Epithelial cell of prostate (primary cell): ENCODE results near the gene MYO19.
"Not testable (repeated sequence)": the region's sequence is repeated elsewhere in the genome, so short reads cannot be mapped to it uniquely, and the experiment has no call there.

Experiments
- DNase-seq: peaks from one replicate; pipeline ENCODE4 v3.0.0-alpha.2; 2011; ENCODE audit warnings: low read depth, low spot score
- H3K27ac ChIP-seq: fragments of 450-650 bp; 2 replicates; pipeline ENCODE4 v1.5.1; 2017; ENCODE audit warnings: mild to moderate bottlenecking

Gene MYO19

DNA sequence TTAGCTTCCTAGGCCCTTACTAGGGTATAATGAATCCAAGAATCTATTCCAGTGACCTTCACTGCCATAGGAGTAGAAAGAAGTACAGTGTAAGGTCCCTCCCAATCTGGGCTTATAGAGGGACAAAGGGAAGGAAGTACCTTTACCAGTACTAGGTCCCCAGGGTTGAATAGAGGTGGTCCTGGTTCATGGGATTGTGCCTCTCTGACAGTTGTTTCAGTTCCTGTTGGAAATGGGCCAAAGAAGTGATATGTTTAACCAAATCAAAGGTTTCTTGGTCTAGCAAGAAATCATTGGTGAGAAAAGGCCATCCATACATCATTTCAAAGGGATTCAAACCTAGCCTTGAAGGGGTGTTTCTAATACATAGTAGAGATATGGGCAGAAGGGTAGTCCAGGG, 64.2 kb downstream of the MYO19 start:
- no peak for DNase-seq
- no peak overlapping the region for H3K27ac ChIP-seq

GRCh38 chr17:36469733-36470132, 64.9 kb downstream of the MYO19 start:
- no peak for DNase-seq

GRCh38 chr17:36468903-36469635, 65.6 kb downstream of the MYO19 start:
- H3K27ac ChIP-seq = no peak overlapping the region
- no peak for DNase-seq

More at GRCh38 chr17:36469733-36470132, 64.9 kb downstream of the MYO19 start:
- no peak overlapping the region for H3K27ac ChIP-seq

DNA sequence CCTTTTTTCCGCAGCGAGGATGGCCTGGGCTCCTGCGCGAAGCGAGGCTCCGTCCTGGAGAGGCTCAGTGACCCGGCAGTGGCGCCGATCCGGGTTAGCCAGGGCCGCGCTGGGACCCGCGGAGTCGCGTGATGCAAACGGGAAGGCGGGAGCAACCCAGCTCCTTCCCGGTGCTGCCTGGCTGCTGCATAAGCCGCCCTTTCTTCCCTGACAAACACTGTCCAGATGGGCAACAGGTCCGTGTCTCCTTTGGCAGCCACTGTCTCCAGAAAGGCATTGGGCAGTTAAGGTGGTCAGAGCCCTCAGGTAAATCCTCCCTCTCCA, 69.9 kb downstream of the MYO19 start:
- DNase-seq = no peak
- H3K27ac ChIP-seq = no peak overlapping the region

DNA sequence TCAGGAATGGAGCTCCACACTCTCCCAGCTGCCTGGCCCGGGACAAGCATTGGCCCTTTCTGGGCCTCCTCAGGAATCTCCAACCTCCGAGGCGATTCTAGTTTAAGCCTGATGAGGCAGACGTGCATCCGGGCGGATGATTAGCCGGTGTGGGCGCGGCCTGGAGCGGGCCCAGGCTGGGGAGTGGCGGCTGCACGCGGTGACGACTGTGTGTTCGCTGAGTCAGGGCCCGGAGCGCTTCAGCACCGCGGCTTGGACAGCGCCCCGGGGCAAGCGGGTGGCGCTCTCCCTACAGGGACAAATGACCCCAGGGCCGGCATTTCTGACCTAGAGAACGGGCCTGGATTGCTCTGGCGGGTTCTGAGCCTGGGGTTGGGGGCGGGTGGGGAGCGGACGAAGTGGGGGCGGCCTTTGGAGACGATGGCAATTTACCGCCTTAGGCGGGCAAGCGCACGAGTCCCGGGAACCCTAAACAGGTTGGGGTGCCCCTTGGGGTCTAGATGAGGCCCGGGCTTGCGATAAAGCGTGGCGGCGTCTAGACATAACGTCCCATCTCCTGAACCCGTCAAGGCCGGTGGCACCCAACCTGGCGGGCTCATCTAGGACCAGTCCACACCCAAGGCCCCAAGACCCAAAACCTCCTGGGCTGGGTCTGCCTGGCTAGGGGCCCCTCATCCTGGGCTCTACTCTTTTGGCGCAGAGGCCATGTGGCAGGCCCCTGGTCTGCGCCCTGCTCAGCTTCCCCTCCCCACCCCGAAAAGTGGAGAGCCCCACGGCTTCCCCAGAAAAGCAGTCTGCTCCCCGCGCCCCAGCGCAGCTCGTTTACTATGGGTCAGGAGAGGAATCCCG, 70.5 kb downstream of the MYO19 start:
- peak; percentile 55 for DNase-seq
- H3K27ac ChIP-seq = no peak overlapping the region

GRCh38 chr17:36461330-36462110, 73.1 kb downstream of the MYO19 start:
- no peak for DNase-seq
- no peak overlapping the region for H3K27ac ChIP-seq

- DNase-seq = no peak
- H3K27ac ChIP-seq = no peak overlapping the region
These were observed 74.3 kb downstream of the MYO19 start for GRCh38 chr17:36460265-36460937.

DNA sequence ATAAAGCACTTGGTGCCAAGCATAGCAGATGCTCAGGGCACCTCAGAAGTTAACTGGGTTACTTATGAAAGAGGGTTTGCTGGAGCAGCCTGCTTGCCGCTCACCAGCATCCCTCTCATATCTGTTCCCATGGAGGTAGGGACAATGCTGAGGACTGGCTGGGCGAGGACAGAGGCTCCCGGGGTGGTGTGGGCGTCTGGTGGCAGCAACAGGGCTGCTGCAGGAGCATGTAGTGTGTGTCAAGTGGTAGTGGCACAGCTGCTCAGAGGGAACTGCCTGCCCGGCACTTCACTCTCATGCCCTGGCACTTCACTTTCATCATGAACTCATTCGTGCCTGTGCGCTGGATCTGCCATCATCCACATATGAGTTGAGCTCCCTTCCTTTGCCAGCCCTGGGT, 75.1 kb downstream of the MYO19 start:
- no peak overlapping the region for H3K27ac ChIP-seq
- DNase-seq = no peak

DNA sequence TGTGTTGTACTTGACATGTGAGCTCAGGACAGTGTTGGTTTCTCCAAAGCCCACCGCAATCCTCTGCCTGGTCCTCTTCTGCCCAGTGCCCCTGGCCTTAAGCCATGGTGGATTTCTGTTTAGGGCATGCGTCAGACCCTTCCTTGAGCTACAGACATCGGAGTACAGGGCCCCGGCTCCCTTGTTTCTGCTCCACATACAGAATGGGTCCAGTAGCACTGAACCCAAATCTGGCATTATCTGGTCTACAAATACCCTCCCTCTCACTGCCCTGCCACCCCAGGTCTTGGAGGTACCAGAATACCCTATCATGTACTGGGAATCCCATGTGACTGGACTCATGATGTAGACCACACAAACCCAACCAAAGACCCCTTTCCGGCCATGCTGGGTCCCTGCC, 75.6 kb downstream of the MYO19 start:
- no peak for DNase-seq
- no peak overlapping the region for H3K27ac ChIP-seq

- not testable (repeated sequence) for H3K27ac ChIP-seq, DNase-seq
These were observed 77.0 kb downstream of the MYO19 start for GRCh38 chr17:36457701-36458100.

- DNase-seq, H3K27ac ChIP-seq: not testable (repeated sequence)
These were observed 81.8 kb downstream of the MYO19 start for GRCh38 chr17:36452888-36453287.

- DNase-seq, H3K27ac ChIP-seq: not testable (repeated sequence)
These were observed 84.7 kb downstream of the MYO19 start for GRCh38 chr17:36449997-36450396.
